Measurements from ENCODE around the gene BCL2A1. TPM values are rescaled to one million over a fixed set of nuclear protein-coding genes. Genes with fewer than 3 reads are reported as not detected.

The BCL2A1 gene
- total RNA-seq, 1 experiment from 2014 or later, result not detected

DNA sequence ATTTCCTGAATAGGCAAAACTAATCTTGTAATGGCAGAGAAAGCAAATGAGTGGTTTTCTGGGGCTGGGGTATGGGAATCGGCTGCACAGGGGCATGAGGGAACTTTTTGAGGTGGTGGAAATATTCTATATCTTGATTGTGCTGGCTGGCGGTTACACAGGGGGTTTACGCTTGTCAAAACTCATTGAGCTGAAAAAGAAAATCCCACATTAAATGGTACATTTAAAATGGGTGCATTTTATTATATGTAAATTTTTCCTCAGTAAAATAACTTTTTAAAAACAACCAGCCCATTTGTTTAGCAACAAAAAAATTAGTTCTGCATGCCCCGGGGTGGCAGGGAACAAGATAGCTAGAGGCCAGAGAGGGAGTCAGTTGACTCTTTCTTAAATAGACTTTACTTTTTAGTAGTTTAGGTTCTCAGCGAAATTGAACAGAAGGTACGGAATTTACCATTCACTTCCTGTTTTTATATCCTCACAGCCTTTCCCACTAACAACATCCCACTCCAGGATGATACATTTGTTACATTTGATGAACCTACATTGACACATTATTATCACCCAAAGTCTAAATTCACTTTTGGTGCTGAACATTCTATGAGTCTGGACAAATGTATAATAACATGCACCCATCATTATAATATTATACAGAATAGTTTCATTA lies 41.2 kb upstream of the BCL2A1 start:
- Histone ChIP-seq H2BK15ac (ENCODE audit: low read depth, low read length) (no peak overlapping the region), H3K4me1 (ENCODE audit: insufficient read depth, low read length) (no peaks in the 10 kb centered on the region), H3K79me2 (ENCODE audit: insufficient read depth, low read length) (no peaks in the 10 kb centered on the region), H4K8ac (replicated peaks; ENCODE audit: insufficient read length, low read depth, low read length) (no peak overlapping the region), H2AK5ac (ENCODE audit: insufficient read length, low read length) (no peak overlapping the region), H3T11ph (ENCODE audit: low read length) (no peak overlapping the region), H3K14ac (ENCODE audit: insufficient read depth, low read length) (no peak overlapping the region), H4K91ac (ENCODE audit: insufficient read length, low read depth, low read length) (no peak overlapping the region), H3K9me3 (ENCODE audit: control insufficient read depth, low read depth, low read length) (no peaks in the 10 kb centered on the region), H3K27ac (ENCODE audit: insufficient read length, low read depth, low read length) (no peak overlapping the region), H2BK5ac (ENCODE audit: insufficient read length, low read length) (no peak overlapping the region), H3K4ac (ENCODE audit: low read depth, low read length) (no peak overlapping the region), H2BK12ac (ENCODE audit: insufficient read length, low read depth, low read length) (no peak overlapping the region), H3K79me1 (ENCODE audit: insufficient read depth, low read depth, low read length, poor library complexity, severe bottlenecking) (no peaks in the 10 kb centered on the region), H3K56ac (ENCODE audit: insufficient read length, low read depth, low read length) (no peak overlapping the region), H3K27me3 (ENCODE audit: insufficient read depth, low read length) (no peaks in the 10 kb centered on the region), H4K20me1 (ENCODE audit: control insufficient read depth, insufficient read depth, insufficient read length) (no peaks in the 10 kb centered on the region), H3K9ac (ENCODE audit: extremely low read depth, insufficient read length, low read length) (no peak overlapping the region), H2BK20ac (ENCODE audit: low read depth, low read length, poor library complexity, severe bottlenecking) (no peak overlapping the region), H4K5ac (ENCODE audit: insufficient read length, low read depth, low read length) (no peak overlapping the region), H3K23ac (ENCODE audit: insufficient read length, low read depth, low read length) (no peak overlapping the region), H3K23me2 (ENCODE audit: insufficient read length, low read depth, low read length, poor library complexity, severe bottlenecking) (no peaks in the 10 kb centered on the region), H3K4me2 (ENCODE audit: insufficient read depth, insufficient read length, low read length) (no peak overlapping the region), H2BK120ac (ENCODE audit: low read depth, low read length, poor library complexity, severe bottlenecking) (no peak overlapping the region), H3K18ac (ENCODE audit: insufficient read length, low read depth, low read length) (no peak overlapping the region), H2AFZ (ENCODE audit: low read length) (no peak overlapping the region)
- TF ChIP-seq, protein P1, sequence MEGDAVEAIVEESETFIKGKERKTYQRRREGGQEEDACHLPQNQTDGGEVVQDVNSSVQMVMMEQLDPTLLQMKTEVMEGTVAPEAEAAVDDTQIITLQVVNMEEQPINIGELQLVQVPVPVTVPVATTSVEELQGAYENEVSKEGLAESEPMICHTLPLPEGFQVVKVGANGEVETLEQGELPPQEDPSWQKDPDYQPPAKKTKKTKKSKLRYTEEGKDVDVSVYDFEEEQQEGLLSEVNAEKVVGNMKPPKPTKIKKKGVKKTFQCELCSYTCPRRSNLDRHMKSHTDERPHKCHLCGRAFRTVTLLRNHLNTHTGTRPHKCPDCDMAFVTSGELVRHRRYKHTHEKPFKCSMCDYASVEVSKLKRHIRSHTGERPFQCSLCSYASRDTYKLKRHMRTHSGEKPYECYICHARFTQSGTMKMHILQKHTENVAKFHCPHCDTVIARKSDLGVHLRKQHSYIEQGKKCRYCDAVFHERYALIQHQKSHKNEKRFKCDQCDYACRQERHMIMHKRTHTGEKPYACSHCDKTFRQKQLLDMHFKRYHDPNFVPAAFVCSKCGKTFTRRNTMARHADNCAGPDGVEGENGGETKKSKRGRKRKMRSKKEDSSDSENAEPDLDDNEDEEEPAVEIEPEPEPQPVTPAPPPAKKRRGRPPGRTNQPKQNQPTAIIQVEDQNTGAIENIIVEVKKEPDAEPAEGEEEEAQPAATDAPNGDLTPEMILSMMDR (conservative IDR thresholded peaks at IDR 0.05), result no peak
- Mint-ChIP-seq H3K9me3 (peaks cover 3% of the 10 kb centered on the region in 2 experiments; a peak in 4 of 5 replicates), H3K36me3 (ENCODE audit: insufficient read depth in 1 of 3, low read depth in 3 of 3) (no peaks in the 10 kb centered on the region; a peak in 1 of 7 replicates), H3K4me3 (no peak overlapping the region), H3K4me1 (no peaks in the 10 kb centered on the region; a peak in 1 of 4 replicates), H3K27me3 (ENCODE audit: low read depth) (peaks cover 2% of the 10 kb centered on the region; the same call in 1 of the 2 replicates), H3K27ac (no peak overlapping the region; a peak in 2 of 7 replicates)
- no CpG with 5 or more reads among the region's 6 CpGs for WGBS (ENCODE audit: extremely low coverage, insufficient read length, low lambda C conversion rate)
- DNase-seq, result no peak
